CD4-positive, alpha-beta T cell treated with Interferon gamma for 1 hour (primary cell): ENCODE data around the gene CD99.
A peak's percentile ranks its signal among the peaks of the same experiment; 100 is the strongest.
"Not testable (repeated sequence)": the region's sequence is repeated elsewhere in the genome, so short reads cannot be mapped to it uniquely, and the experiment has no call there.

Experiments used
- DNase-seq: peaks from one replicate; pipeline ENCODE4 v3.0.0-alpha.2; 2020

The CD99 gene

GRCh38 chrX:2732649-2733048 is 41.6 kb downstream of the CD99 start:
- no peak for DNase-seq

- no peak for DNase-seq
These were observed 42.2 kb downstream of the CD99 start for GRCh38 chrX:2733286-2733685.

- no peak for DNase-seq
These were observed 44.2 kb downstream of the CD99 start for GRCh38 chrX:2735270-2735669.

DNA sequence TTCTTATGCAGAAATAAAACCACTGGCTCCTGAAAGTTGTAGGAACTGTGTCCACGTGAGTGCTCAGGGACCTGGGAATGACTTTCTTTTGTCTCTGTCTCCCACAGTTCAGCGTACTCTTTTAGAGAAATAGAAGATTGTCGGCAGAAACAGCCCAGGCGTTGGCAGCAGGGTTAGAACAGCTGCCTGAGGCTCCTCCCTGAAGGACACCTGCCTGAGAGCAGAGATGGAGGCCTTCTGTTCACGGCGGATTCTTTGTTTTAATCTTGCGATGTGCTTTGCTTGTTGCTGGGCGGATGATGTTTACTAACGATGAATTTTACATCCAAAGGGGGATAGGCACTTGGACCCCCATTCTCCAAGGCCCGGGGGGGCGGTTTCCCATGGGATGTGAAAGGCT is 49.6 kb downstream of the CD99 start:
- DNase-seq, result no peak

- DNase-seq, result no peak
These were observed 50.3 kb downstream of the CD99 start for GRCh38 chrX:2741386-2741785.

- DNase-seq, result not testable (repeated sequence)
These were observed 55.2 kb downstream of the CD99 start for GRCh38 chrX:2746250-2746649.

DNA sequence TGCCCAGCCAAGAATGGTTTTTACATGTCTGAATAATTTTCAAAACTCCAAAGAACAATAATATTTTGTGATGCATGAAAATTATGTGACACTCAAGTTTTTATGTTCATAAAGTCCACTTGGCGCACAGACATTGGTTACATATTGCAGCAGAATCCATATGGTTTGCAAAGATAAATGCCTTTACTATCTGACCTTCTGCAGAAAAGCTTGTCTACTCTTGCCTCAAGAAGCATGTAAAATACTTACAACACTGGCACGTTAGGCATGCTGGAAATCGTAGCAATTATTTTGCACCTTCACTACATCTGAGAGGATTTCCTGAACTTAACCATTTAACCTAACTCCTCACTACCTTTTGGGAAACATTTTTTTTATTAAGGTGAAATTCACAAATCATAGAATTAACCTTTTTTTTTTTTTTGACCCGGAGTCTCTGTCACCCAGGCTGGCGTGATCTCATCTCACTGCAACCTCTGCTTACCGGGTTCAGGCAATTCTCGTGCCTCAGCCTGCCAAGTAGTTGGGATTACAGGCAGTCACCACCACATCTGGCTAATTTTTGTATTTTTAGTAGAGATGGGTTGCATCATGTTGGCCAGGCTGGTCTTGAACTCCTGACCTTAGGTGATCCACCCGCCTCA is 57.2 kb downstream of the CD99 start:
- DNase-seq, result no peak

GRCh38 chrX:2748815-2749188 is 57.7 kb downstream of the CD99 start:
- DNase-seq, result no peak

- no peak for DNase-seq
These were observed 60.2 kb downstream of the CD99 start for GRCh38 chrX:2751291-2751690.

DNA sequence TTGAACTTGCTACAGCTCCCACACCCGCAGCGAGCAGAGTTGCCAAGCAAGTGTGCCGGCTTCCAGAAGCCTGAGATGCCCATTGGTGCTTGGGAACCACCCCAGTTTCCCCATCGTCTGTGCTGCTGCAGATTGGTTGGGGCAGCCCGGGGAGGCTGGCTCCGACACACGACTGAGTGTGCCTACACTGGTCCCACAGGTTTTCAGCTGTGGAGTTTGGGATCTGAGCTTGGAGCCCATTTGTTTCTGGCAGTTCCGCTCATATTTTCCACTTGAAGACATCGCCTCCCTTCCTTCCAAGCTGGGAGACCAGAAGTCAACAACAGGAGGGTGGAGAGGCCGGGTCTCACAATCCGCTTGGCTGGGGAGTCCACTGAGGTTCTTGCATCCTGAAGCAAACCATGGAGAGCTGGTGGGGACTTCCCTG is 60.8 kb downstream of the CD99 start, which contains the start of gene XG:
TSS of gene XG (plus strand) at position 167 of the 427 bp plus-strand sequence. CDS start at position 402, 235 bp downstream.
- DNase-seq, result not testable (repeated sequence)

GRCh38 chrX:2752441-2752840 is 61.3 kb downstream of the CD99 start:
- DNase-seq, result not testable (repeated sequence)

- DNase-seq, result not testable (repeated sequence)
These were observed 64.1 kb downstream of the CD99 start for GRCh38 chrX:2755163-2755715.

GRCh38 chrX:2756548-2756947 is 65.5 kb downstream of the CD99 start:
- DNase-seq, result no peak

DNA sequence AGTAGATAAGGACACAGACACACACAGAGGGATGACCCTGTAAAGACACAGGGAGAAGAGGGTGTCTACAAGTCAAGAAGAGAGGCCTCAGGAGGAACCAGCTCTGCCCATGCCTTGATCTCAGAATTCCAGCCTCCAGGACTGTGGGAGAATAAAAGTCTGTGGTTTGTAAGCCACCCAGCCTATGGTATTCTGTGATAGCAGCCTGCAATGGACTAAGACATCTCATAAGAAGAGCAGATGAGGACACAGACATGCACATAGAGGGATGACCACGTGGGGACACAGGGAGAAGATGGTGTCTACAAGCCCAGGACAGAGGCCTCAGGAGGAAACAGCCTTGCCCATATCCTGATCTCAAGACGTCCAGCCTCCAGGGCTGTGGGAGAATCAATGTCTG is 70.2 kb downstream of the CD99 start:
- no peak for DNase-seq

GRCh38 chrX:2762671-2763070 is 71.6 kb downstream of the CD99 start:
- DNase-seq, result not testable (repeated sequence)

GRCh38 chrX:2764766-2765548 is 73.9 kb downstream of the CD99 start:
- not testable (repeated sequence) for DNase-seq

- no peak for DNase-seq
These were observed 74.4 kb downstream of the CD99 start for GRCh38 chrX:2765549-2765830.

DNA sequence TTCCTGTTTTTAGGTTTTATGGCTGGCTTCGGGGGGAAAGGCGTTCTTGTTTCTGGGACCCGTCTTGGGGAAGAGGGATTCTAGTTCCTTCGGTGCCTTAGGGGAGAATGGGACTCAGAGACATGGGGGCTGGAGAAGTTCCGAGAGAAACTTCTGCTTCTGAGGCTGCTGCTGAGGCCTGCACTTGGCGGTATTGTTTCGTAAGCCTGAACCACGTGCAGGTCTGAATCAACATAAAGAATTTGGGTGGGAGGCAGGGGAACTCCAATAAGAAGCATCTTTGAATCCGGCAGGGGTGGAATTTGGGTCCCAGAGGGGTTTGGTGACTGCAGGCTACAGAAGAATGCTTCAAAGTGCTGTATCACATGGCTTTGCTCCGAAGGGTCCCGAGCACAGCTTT is 75.8 kb downstream of the CD99 start:
- peak; percentile 11 for DNase-seq

DNA sequence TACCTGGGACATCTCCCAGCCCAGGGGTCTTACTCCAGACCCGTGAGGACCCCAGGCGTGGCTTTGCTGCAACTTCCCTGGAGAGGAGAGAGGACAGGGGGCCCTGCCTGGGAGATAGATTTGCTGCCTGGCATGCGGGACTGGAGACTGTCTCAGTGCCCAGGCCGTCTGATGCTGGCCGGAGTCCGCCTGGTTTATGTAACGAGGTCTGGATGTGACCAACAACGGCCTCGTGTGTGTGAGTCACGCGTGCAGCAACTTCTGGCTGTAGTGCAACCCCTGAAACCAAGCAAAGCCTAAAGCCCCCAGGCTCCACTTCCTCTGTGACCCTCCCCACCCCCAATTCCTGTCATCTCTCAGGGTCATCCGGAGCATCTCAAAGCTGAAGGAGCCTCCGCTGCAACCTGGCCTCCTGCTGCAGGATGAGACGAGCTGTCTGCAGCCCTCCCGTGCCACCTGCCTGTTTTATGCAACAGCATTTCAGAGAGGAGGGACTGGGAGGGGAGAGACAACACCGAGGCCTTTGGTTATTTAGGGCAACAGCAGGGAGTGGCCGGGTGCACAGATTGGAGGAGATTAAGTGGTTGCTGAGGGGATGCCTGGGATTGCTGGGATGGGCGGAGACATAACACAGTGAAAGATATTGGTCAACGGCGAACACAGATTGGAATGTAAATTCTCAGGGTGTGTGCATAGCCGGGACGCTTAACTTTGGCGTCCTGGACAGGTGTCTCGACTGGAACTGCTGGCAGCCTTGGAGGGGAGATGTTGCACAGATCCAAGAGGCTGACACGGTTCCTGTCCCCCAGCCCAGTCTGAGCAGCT is 76.7 kb downstream of the CD99 start:
- peak; percentile 49 for DNase-seq

GRCh38 chrX:2769615-2770014 is 78.5 kb downstream of the CD99 start:
- no peak for DNase-seq

DNA sequence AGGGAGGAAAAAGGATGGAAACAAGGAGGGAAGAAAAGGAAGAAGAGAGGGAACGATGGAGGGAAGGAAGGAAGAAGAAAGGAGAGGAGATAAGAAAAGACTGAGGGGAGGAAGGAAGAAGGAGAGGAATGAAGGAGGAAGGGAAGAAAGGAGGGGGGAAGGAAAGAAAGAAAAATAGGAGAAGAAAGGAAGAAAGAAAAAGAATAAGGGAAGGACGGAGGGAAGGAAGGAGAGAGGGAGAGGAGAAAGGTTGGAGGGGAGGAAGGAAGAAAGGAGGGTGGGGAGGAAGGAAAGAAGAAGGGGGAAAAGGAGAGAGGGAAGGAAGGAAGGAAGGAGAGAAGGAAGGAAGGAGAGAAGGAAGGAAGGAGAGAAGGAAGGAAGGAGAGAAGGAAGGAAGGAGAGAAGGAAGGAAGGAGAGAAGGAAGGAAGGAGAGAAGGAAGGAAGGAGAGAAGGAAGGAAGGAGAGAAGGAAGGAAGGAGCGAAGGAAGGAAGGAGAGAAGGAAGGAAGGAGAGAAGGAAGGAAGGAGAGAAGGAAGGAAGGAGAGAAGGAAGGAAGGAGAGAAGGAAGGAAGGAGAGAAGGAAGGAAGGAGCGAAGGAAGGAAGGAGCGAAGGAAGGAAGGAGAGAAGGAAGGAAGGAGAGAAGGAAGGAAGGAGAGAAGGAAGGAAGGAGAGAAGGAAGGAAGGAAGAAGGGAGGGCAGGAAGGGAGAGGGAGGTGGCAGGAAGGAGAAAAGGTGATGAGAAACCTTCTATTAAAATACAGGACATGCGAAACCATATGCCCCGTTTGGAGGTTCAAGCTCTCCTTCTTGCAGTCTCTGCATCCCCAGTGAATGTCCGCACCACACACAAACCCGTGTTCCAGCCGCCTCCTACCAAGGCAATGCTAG is 82.3 kb downstream of the CD99 start:
- DNase-seq, result not testable (repeated sequence)

DNA sequence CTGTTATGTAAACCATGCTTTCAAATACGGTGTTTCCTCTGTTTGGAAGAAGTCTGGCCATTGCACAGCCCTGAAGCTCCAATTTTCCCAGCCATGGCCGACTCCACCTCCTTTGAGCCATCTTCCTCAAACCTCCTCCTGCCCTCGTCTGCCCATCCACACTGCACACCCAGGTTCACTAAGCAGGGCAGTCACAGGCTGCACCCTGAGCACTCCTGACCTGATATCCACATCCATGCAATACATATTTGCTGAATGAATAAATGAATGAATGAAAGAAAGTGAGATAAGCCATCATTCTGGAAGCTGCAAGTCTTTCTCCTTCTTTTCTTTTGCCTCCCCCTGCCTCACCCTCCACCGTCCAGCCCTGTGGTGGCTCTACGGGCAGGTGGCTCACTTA is 83.0 kb downstream of the CD99 start:
- no peak for DNase-seq
